ENCODE results near the gene PLCL2.

GRCh38 chr3:16883057-16883722 lies 1.6 kb upstream of the PLCL2 start:
- TF ChIP-seq EZH2phosphoT487 (IDR thresholded peaks at IDR 0.05; ENCODE audit: borderline replicate concordance, low read length) (no peak), CTCF (IDR thresholded peaks at IDR 0.05; ENCODE audit: low read depth, low read length, poor library complexity, severe bottlenecking) (no peak)
